Measurements from ENCODE around the gene TST.

- no peak for TF ChIP-seq CTCF (IDR thresholded peaks at IDR 0.05)
- TF ChIP-seq POLR2A (IDR thresholded peaks at IDR 0.05), result no peak
These were observed 19.8 kb downstream of the TST start for GRCh38 chr22:36999463-36999862.
